Mesodermal cell (in vitro differentiated cells): Measurements from ENCODE around the gene PLEKHA4.
A peak's percentile ranks its signal among the peaks of the same experiment; 100 is the strongest.
"Not testable (repeated sequence)": the region's sequence is repeated elsewhere in the genome, so short reads cannot be mapped to it uniquely, and the experiment has no call there.

ENCODE experiments used
- H3K27ac ChIP-seq: 2 replicates; pipeline ENCODE4 v1.7.0; 2013; ENCODE audit warnings: mild to moderate bottlenecking, low read depth, low read length, moderate library complexity; ENCODE audit not compliant: severe bottlenecking
- H3K36me3 ChIP-seq: 2 replicates; pipeline ENCODE4 v1.7.1; 2013; ENCODE audit warnings: mild to moderate bottlenecking, low read length, moderate library complexity; ENCODE audit not compliant: control insufficient read depth, insufficient read depth
- H3K4me1 ChIP-seq: one replicate; pipeline ENCODE4 v1.7.1; 2013; ENCODE audit warnings: mild to moderate bottlenecking, low read length; ENCODE audit not compliant: insufficient read depth, control insufficient read depth, poor library complexity, severe bottlenecking
- H3K4me3 ChIP-seq: 2 replicates; pipeline ENCODE4 v1.7.0; 2013; ENCODE audit warnings: low read length, control low read depth, mild to moderate bottlenecking; ENCODE audit not compliant: insufficient read depth, poor library complexity, severe bottlenecking; ENCODE audit errors: extremely low read depth
- H3K9me3 ChIP-seq: 2 replicates; pipeline ENCODE4 v1.7.1; 2013; ENCODE audit warnings: mild to moderate bottlenecking, low read length, moderate library complexity; ENCODE audit not compliant: control insufficient read depth
- WGBS, 2 experiments: methylation state at CpG; one replicate each; pipeline ENCODE4 v1.1.5; 2013; ENCODE audit warnings: missing lambda C conversion rate in 2 of 2; ENCODE audit not compliant: insufficient coverage in 2 of 2; 5-methylcytosine and 5-hydroxymethylcytosine counted together

The PLEKHA4 gene

GRCh38 chr19:48795055-48795684 is 73.2 kb downstream of the PLEKHA4 start:
- Histone ChIP-seq H3K36me3 (no peaks in the 10 kb centered on the region), H3K27ac (no peak overlapping the region), H3K4me1 (peaks cover 8% of the 10 kb centered on the region), H3K9me3 (no peaks in the 10 kb centered on the region), H3K4me3 (peak overlapping the region; percentile 44)
- 1 to 4% methylated on average over 32 to 34 of the region's 38 CpGs for WGBS, 2 experiments

GRCh38 chr19:48794291-48794690 is 74.1 kb downstream of the PLEKHA4 start:
- Histone ChIP-seq H3K4me3 (no peak overlapping the region), H3K9me3 (no peaks in the 10 kb centered on the region), H3K36me3 (no peaks in the 10 kb centered on the region), H3K27ac (no peak overlapping the region), H3K4me1 (peaks cover 6% of the 10 kb centered on the region)
- WGBS, 2 experiments, result 86 to 95% methylated on average over 5 to 6 of the region's 6 CpGs

GRCh38 chr19:48793271-48793670 is 75.1 kb downstream of the PLEKHA4 start:
- no peak overlapping the region for H3K27ac ChIP-seq
- no peaks in the 10 kb centered on the region for H3K9me3 ChIP-seq
- WGBS, 2 experiments, result 79 to 86% methylated on average over 4 to 6 of the region's 8 CpGs
- no peak overlapping the region for H3K4me3 ChIP-seq
- no peaks in the 10 kb centered on the region for H3K36me3 ChIP-seq
- H3K4me1 ChIP-seq, result no peaks in the 10 kb centered on the region

- WGBS, 2 experiments, result 88 to 95% methylated on average over 8 of the region's 9 CpGs
Observed at GRCh38 chr19:48787331-48787730, 81.1 kb downstream of the PLEKHA4 start.

More at GRCh38 chr19:48787331-48787730, 81.1 kb downstream of the PLEKHA4 start:
- not testable (repeated sequence) for H3K4me3 ChIP-seq, H3K9me3 ChIP-seq, H3K27ac ChIP-seq, H3K36me3 ChIP-seq, H3K4me1 ChIP-seq
